H1 (cell line): ENCODE results near the gene RASL11B. TPM values are rescaled to one million over a fixed set of nuclear protein-coding genes. Genes with fewer than 3 reads are reported as not detected.
A peak's percentile ranks its signal among the peaks of the same experiment; 100 is the strongest.

ENCODE experiments used
- CTCF ChIA-PET: fragments of 300-600 bp; sonication (Branson Sonifier 250); formaldehyde crosslinking; loops from one replicate; lab custom pipeline; 2021; ENCODE audit not compliant: partially characterized antibody; lab: Charles Lee
- POLR2A ChIA-PET: fragments of 300-600 bp; sonication (Branson Sonifier 250); formaldehyde crosslinking; loops from one replicate; lab custom pipeline; 2021; ENCODE audit warnings: inconsistent platforms; ENCODE audit not compliant: partially characterized antibody; lab: Charles Lee
- DNase-seq, 2 experiments: peaks; one replicate each; pipeline versions ENCODE4 v3.0.0 to v3.0.0-alpha.2; 2010 to 2022; ENCODE audit warnings: low spot score in 2 of 2, low read depth in 1 of 2, mixed read lengths in 1 of 2
- FAIRE-seq: peaks from 2 replicates; lab custom pipeline; 2011; peaks lifted over from hg19 to GRCh38; lab: Jason Lieb, UNC
- H2AFZ ChIP-seq: 2 replicates; pipeline ENCODE4 v1.8.1; 2012; ENCODE audit warnings: low read length, inconsistent platforms
- H2AK5ac ChIP-seq: 2 replicates; pipeline ENCODE4 v1.6.1; 2013; ENCODE audit warnings: low read depth, low read length
- H2BK120ac ChIP-seq: replicated peaks from 2 replicates; pipeline ENCODE3; 2013; ENCODE audit warnings: low read depth, low read length, inconsistent platforms
- H2BK12ac ChIP-seq: 2 replicates; pipeline ENCODE4 v1.6.1; 2013; ENCODE audit warnings: low read depth, low read length
- H2BK15ac ChIP-seq: 2 replicates; pipeline ENCODE4 v1.6.1; 2013; ENCODE audit warnings: low read length
- H2BK20ac ChIP-seq: 2 replicates; pipeline ENCODE4 v1.6.1; 2013; ENCODE audit warnings: low read length
- H2BK5ac ChIP-seq: 2 replicates; pipeline ENCODE4 v1.6.1; 2013; ENCODE audit warnings: low read depth, low read length
- H3K14ac ChIP-seq: 2 replicates; pipeline ENCODE4 v1.6.1; 2013; ENCODE audit warnings: inconsistent platforms; ENCODE audit not compliant: insufficient read length
- H3K18ac ChIP-seq: 2 replicates; pipeline ENCODE4 v1.6.1; 2013; ENCODE audit warnings: low read length; ENCODE audit errors: extremely low read depth
- H3K23ac ChIP-seq: 2 replicates; pipeline ENCODE4 v1.6.1; 2013; ENCODE audit warnings: inconsistent platforms; ENCODE audit not compliant: insufficient read length
- H3K23me2 ChIP-seq: 2 replicates; pipeline ENCODE4 v1.6.1; 2013; ENCODE audit warnings: low read depth, low read length
- H3K27ac ChIP-seq: 2 replicates; pipeline ENCODE4 v1.6.1; 2011; ENCODE audit warnings: low read depth, low read length, inconsistent platforms
- H3K27me3 ChIP-seq, 4 experiments: replicated peaks in 1 of 4; 1 replicate in 1 of 4; 2 replicates in 3 of 4; pipeline versions ENCODE4 v1.6.1 to v1.8.1; 2011 to 2013; ENCODE audit warnings: low read length in 3 of 4, mild to moderate bottlenecking in 3 of 4, inconsistent platforms in 2 of 4, mixed read lengths in 2 of 4, moderate library complexity in 1 of 4; ENCODE audit not compliant: control insufficient read depth in 3 of 4, insufficient read depth in 3 of 4; ENCODE audit errors: extremely low read depth in 1 of 4
- H3K36me3 ChIP-seq, 4 experiments: 2 replicates each; pipeline versions ENCODE4 v1.6.1 to v1.8.1; 2011 to 2013; ENCODE audit warnings: mild to moderate bottlenecking in 4 of 4, low read length in 3 of 4, moderate library complexity in 2 of 4, control low read depth in 1 of 4, inconsistent platforms in 1 of 4; ENCODE audit not compliant: insufficient read depth in 4 of 4, control insufficient read depth in 2 of 4
- H3K4ac ChIP-seq: replicated peaks from 2 replicates; pipeline ENCODE3; 2013; ENCODE audit warnings: low read length, low read depth, mixed read lengths, inconsistent platforms; ENCODE audit not compliant: insufficient read length
- H3K4me1 ChIP-seq, 4 experiments: replicated peaks in 1 of 4; 1 replicate in 1 of 4; 2 replicates in 3 of 4; pipeline versions ENCODE4 v1.6.1 to v1.8.1; 2011 to 2013; ENCODE audit warnings: low read length in 3 of 4, inconsistent platforms in 2 of 4, mixed read lengths in 1 of 4; ENCODE audit not compliant: insufficient read depth in 4 of 4, control insufficient read depth in 3 of 4
- H3K4me2 ChIP-seq, 2 experiments: 2 replicates each; pipeline versions ENCODE4 v1.6.1 to v1.8.1; 2011 to 2013; ENCODE audit warnings: low read depth in 2 of 2, low read length in 2 of 2, control low read depth in 1 of 2, inconsistent platforms in 1 of 2, mild to moderate bottlenecking in 1 of 2; ENCODE audit not compliant: insufficient read depth in 1 of 2
- H3K4me3 ChIP-seq, 4 experiments: fragments of 200-600, 300-600 bp in 1 of 4; sonication (generic), shearing (Covaris generic), sonication (Bioruptor Twin) in 1 of 4; 2 replicates each; pipeline versions ENCODE4 v1.5.1 to v1.8.1; 2011 to 2016; ENCODE audit warnings: low read length in 4 of 4, low read depth in 3 of 4, control low read depth in 2 of 4, inconsistent platforms in 2 of 4, mild to moderate bottlenecking in 2 of 4, mixed read lengths in 1 of 4, moderate library complexity in 1 of 4; ENCODE audit not compliant: insufficient read depth in 2 of 4; ENCODE audit errors: extremely low read depth in 1 of 4
- H3K56ac ChIP-seq: replicated peaks from 2 replicates; pipeline ENCODE3; 2013; ENCODE audit warnings: low read depth, mild to moderate bottlenecking, mixed read lengths, low read length, inconsistent platforms; ENCODE audit not compliant: insufficient read length
- H3K79me1 ChIP-seq: 2 replicates; pipeline ENCODE4 v1.6.1; 2013; ENCODE audit warnings: low read depth, low read length, control low read depth
- H3K79me2 ChIP-seq, 2 experiments: 2 replicates each; pipeline versions ENCODE4 v1.6.1 to v1.8.1; 2012 to 2013; ENCODE audit warnings: low read length in 2 of 2, mild to moderate bottlenecking in 2 of 2, inconsistent platforms in 1 of 2; ENCODE audit not compliant: insufficient read depth in 2 of 2, control insufficient read depth in 1 of 2
- H3K9ac ChIP-seq, 4 experiments: replicated peaks in 1 of 4; 1 replicate in 1 of 4; 2 replicates in 3 of 4; pipeline versions ENCODE4 v1.6.1 to v1.8.1; 2011 to 2013; ENCODE audit warnings: low read depth in 3 of 4, low read length in 3 of 4, control low read depth in 2 of 4, mild to moderate bottlenecking in 2 of 4, moderate library complexity in 2 of 4, inconsistent platforms in 1 of 4; ENCODE audit errors: extremely low read depth in 1 of 4
- H3K9me3 ChIP-seq, 2 experiments: 2 replicates each; pipeline versions ENCODE4 v1.6.1 to v1.8.1; 2012 to 2013; ENCODE audit warnings: mild to moderate bottlenecking in 2 of 2, moderate library complexity in 2 of 2, control low read depth in 1 of 2, inconsistent platforms in 1 of 2, low read depth in 1 of 2, low read length in 1 of 2, mixed read lengths in 1 of 2; ENCODE audit not compliant: insufficient read depth in 2 of 2
- H4K20me1 ChIP-seq, 2 experiments: replicated peaks in 1 of 2; 2 replicates each; pipeline versions ENCODE3 to v1.8.1; 2011 to 2013; ENCODE audit warnings: inconsistent platforms in 2 of 2, low read length in 2 of 2, mild to moderate bottlenecking in 1 of 2; ENCODE audit not compliant: insufficient read depth in 2 of 2, control insufficient read depth in 1 of 2
- H4K5ac ChIP-seq: 2 replicates; pipeline ENCODE4 v1.6.1; 2013; ENCODE audit warnings: low read length, low read depth, mixed read lengths, inconsistent platforms; ENCODE audit not compliant: insufficient read length
- H4K8ac ChIP-seq: 2 replicates; pipeline ENCODE4 v1.8.0; 2013; ENCODE audit warnings: mild to moderate bottlenecking, moderate library complexity, low read length, inconsistent platforms; ENCODE audit not compliant: insufficient read depth; ENCODE audit errors: extremely low read depth
- H4K91ac ChIP-seq: replicated peaks from 2 replicates; pipeline ENCODE3; 2013; ENCODE audit warnings: low read length, mixed read lengths, inconsistent platforms; ENCODE audit not compliant: insufficient read length
- CBX5 ChIP-seq: fragments of 300-800, 300-1000 bp; sonication (generic); IDR thresholded peaks from 2 replicates; pipeline ENCODE4 v1.7.1; 2016; ENCODE audit warnings: antibody characterized with exemption, low read length, low read depth
- CHD2 ChIP-seq: IDR thresholded peaks from 2 replicates; pipeline ENCODE4 v1.6.1; 2012; ENCODE audit warnings: low read length, improper control_type of control experiment
- CTBP2 ChIP-seq: IDR thresholded peaks from 2 replicates; pipeline ENCODE4 v1.7.0; 2011; ENCODE audit warnings: borderline replicate concordance, mild to moderate bottlenecking, moderate library complexity, mixed read lengths, low read length; ENCODE audit not compliant: insufficient read depth, insufficient read length
- CTCF ChIP-seq, 3 experiments: IDR thresholded peaks; 1 replicate in 2 of 3; 2 replicates in 1 of 3; pipeline versions ENCODE4 v1.5.1 to v1.6.1; 2011; ENCODE audit warnings: low read length in 3 of 3, mild to moderate bottlenecking in 3 of 3, inconsistent platforms in 2 of 3, low read depth in 1 of 3, moderate library complexity in 1 of 3; ENCODE audit not compliant: insufficient read depth in 1 of 3; ENCODE audit errors: control extremely low read depth in 1 of 3
- JUND ChIP-seq: IDR thresholded peaks from 2 replicates; pipeline ENCODE4 v1.6.1; 2011; ENCODE audit warnings: mild to moderate bottlenecking, improper control_type of control experiment, low read length
- MAFK ChIP-seq: IDR thresholded peaks from 2 replicates; pipeline ENCODE4 v1.6.1; 2012; ENCODE audit warnings: low read depth, mild to moderate bottlenecking, improper control_type of control experiment, low read length
- POLR2AphosphoS5 ChIP-seq: IDR thresholded peaks from 2 replicates; pipeline ENCODE4 v1.6.1; 2011; ENCODE audit warnings: low read depth, low read length
- SIN3A ChIP-seq, 2 experiments: IDR thresholded peaks in 1 of 2; conservative IDR thresholded peaks in 1 of 2; 2 replicates each; pipeline ENCODE4 v1.6.1; 2011 to 2012; ENCODE audit warnings: low read length in 2 of 2, improper control_type of control experiment in 1 of 2, low read depth in 1 of 2, mild to moderate bottlenecking in 1 of 2
- TBP ChIP-seq: IDR thresholded peaks from 2 replicates; pipeline ENCODE4 v1.6.1; 2011; ENCODE audit warnings: low read depth, low read length, improper control_type of control experiment
- WGBS, 2 experiments: shearing (Covaris generic) in 1 of 2; methylation state at CpG; one replicate each; pipeline versions ENCODE4 v1.1.6 to v1.1.7; 2013 to 2015; ENCODE audit warnings: low lambda C conversion rate in 2 of 2, mixed read lengths in 2 of 2, inconsistent platforms in 1 of 2, low coverage in 1 of 2, missing lambda C conversion rate in 1 of 2; ENCODE audit not compliant: insufficient replicate concordance in 2 of 2, insufficient coverage in 1 of 2, insufficient read length in 1 of 2; ENCODE audit errors: extremely low coverage in 1 of 2, missing lambda C conversion rate in 1 of 2; 5-methylcytosine and 5-hydroxymethylcytosine counted together
- polyA plus RNA-seq, 7 experiments: library from polyadenylated mRNA; depleted of rRNA in 3 of 7; stranded (reverse) in 5 of 7; unstranded in 2 of 7; fragments of >200 nt in 5 of 7; fragments of 200-250 nt in 2 of 7; gene quantifications; 1 replicate in 5 of 7; 2 replicates in 1 of 7; 4 replicates in 1 of 7; pipeline versions ENCODE4 v1.2.1 to v1.2.3, GENCODE V29; 2011 to 2013; ENCODE audit warnings: missing spikeins in 2 of 7, mixed read lengths in 2 of 7
- total RNA-seq: library from RNA; stranded (reverse); fragmentation: NEBNext Ultra II Directional; extraction: Animal tissue kit (Norgen Biotek cat#: 25700); gene quantifications from 2 replicates; pipeline ENCODE4 v1.2.1, GENCODE V29; 2021

Gene RASL11B
- total and polyA plus RNA-seq, 2 of the 8 experiments (the other 6 are each of a cell fraction or from before 2014, with no cell fraction given), result 49.8 to 75.5 TPM

GRCh38 chr4:52863324-52863723, 1.2 kb downstream of the RASL11B start:
- H3K79me2 ChIP-seq, result peaks cover 8 to 32% of the 10 kb centered on the region in 2 experiments
- FAIRE-seq (no peak), DNase-seq (no peak)
- WGBS, 2 experiments, result 14% methylated on average over 6 of the region's 6 CpGs; no CpG with 5 or more reads in 1 of the 2 experiments
- peaks cover 8% of the 10 kb centered on the region; the same call in 1 of the 2 replicates for H3K79me1 ChIP-seq
- no peak overlapping the region for H3K56ac ChIP-seq
- H3K14ac ChIP-seq, result no peak overlapping the region
- H3K23ac ChIP-seq, result no peak overlapping the region
- H3K9ac ChIP-seq, result peak overlapping the region in 3 of 4 experiments; percentile 39 to 84 (median 77); a peak in 3 of 7 replicates
- H3K27me3 ChIP-seq, result no peaks in the 10 kb centered on the region; a peak in 1 of 7 replicates
- no peak overlapping the region for H3K4ac ChIP-seq
- H3K9me3 ChIP-seq, result peaks cover under 1 to 4% of the 10 kb centered on the region in 2 experiments; a peak in 2 of 4 replicates
- H4K8ac ChIP-seq, result no peak overlapping the region
- TF ChIP-seq JUND, result no peak
- TF ChIP-seq TBP, result no peak
- no peak for TF ChIP-seq CHD2
- TF ChIP-seq POLR2AphosphoS5, result no peak
- no peak for TF ChIP-seq CTBP2
- TF ChIP-seq CTCF (IDR thresholded peaks at IDR 0.05; ENCODE audit: control extremely low read depth in 1 of 3, insufficient read depth in 1 of 3, low read depth in 1 of 3, low read length in 3 of 3), result no peak
- no peak for TF ChIP-seq MAFK
- no peak for TF ChIP-seq CBX5
- peak in 1 of 2 experiments; percentile 60; a peak in 1 of 4 replicates for TF ChIP-seq SIN3A (conservative IDR thresholded peaks at IDR 0.05 in 1 of 2, IDR thresholded peaks at IDR 0.05 in 1 of 2; ENCODE audit: low read depth in 1 of 2, low read length in 2 of 2)
- H3K36me3 ChIP-seq, result peaks cover 16 to 48% (median 33%) of the 10 kb centered on the region in 4 experiments
- H4K91ac ChIP-seq, result no peak overlapping the region
- H3K23me2 ChIP-seq, result peaks cover 6% of the 10 kb centered on the region; the same call in 1 of the 2 replicates
- no peak overlapping the region for H2BK15ac ChIP-seq
- H3K27ac ChIP-seq, result no peak overlapping the region
- peak overlapping the region; percentile 90 to 91 for H3K4me2 ChIP-seq
- peak overlapping the region; percentile 79 to 97 (median 88) for H3K4me3 ChIP-seq
- peak overlapping the region; percentile 89; the same call in 1 of the 2 replicates for H2BK5ac ChIP-seq
- ChIA-PET CTCF (interaction anchor here (0.6 to 2.3 kb wide), 8 partner anchors 18 to 776 kb away, joined by 3 to 5 read pairs (median 3); no protein-coding TSS in a partner anchor), POLR2A (interaction anchor here (0.6 to 11.0 kb wide), 39 partner anchors 9 to 261 kb away, joined by 3 to 165 read pairs (median 4); partner anchors contain the start of genes ERVMER34-1 and USP46)
- no peak overlapping the region for H2BK12ac ChIP-seq
- H3K4me1 ChIP-seq, result peaks cover 10 to 31% (median 12%) of the 10 kb centered on the region in 4 experiments
- H2BK20ac ChIP-seq, result no peak overlapping the region
- H4K20me1 ChIP-seq, result peaks cover 14 to 19% of the 10 kb centered on the region in 2 experiments
- H2BK120ac ChIP-seq, result no peak overlapping the region
- no peak overlapping the region for H2AFZ ChIP-seq
- H2AK5ac ChIP-seq, result no peak overlapping the region
- H3K18ac ChIP-seq, result 0 out of 2 replicates have a peak overlapping the region, but pooled peaks have one; percentile 92
- H4K5ac ChIP-seq, result no peak overlapping the region
